ENCODE data around the gene ZNF628.

DNA sequence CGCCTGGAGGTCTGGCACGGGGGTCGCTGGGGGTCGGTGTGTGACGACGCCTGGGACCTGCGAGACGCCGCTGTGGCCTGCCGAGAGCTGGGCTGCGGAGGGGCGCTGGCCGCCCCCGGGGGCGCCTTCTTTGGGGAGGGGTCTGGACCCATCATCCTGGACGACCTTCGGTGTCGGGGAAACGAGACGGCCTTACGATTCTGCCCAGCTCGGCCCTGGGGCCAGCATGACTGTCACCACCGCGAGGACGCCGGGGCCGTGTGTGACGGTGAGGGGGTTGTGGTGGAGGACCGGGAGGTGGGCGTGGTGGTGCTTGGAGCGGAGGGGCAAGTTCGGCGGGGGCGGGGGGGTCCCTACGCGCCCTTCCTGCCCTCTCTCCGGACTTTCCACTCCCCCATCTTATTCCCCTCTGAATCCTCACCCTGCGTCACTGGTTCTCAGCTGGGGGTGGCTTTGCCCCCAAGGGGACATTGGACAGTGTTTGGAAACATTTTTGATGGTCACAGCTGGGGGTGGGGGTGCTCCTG lies 17.3 kb downstream of the ZNF628 start:
- no peak for TF ChIP-seq POLR2A (IDR thresholded peaks at IDR 0.05; ENCODE audit: low read depth, low read length)
- no peak for TF ChIP-seq TAF1 (IDR thresholded peaks at IDR 0.05; ENCODE audit: low read depth, low read length)
- TF ChIP-seq POLR2AphosphoS5 (IDR thresholded peaks at IDR 0.05; ENCODE audit: low read depth, low read length) = no peak

All from GM12891 (cell line).